Stimulated activated naive CD8-positive, alpha-beta T cell treated with anti-CD3 and anti-CD28 coated beads, Interleukin-15, Interleukin-2, amounts not matched to agents 100 ng/mL and 50 ng/mL, for 24 hours (primary cell): Measurements from ENCODE around the gene SNRNP200.

Source experiments
- H3K27ac Mint-ChIP-seq: one replicate; pipeline ENCODE4 v1.8.0; 2021; ENCODE audit warnings: mild to moderate bottlenecking, mixed read lengths
- H3K27me3 Mint-ChIP-seq: one replicate; pipeline ENCODE4 v1.8.0; 2021; ENCODE audit warnings: mixed read lengths
- H3K36me3 Mint-ChIP-seq: one replicate; pipeline ENCODE4 v1.8.0; 2021; ENCODE audit warnings: low read depth, mixed read lengths
- H3K4me1 Mint-ChIP-seq: one replicate; pipeline ENCODE4 v1.8.0; 2021; ENCODE audit warnings: low read depth, mixed read lengths
- H3K4me3 Mint-ChIP-seq: one replicate; pipeline ENCODE4 v1.8.0; 2021; ENCODE audit warnings: mild to moderate bottlenecking, mixed read lengths
- H3K9me3 Mint-ChIP-seq: one replicate; pipeline ENCODE4 v1.8.0; 2021; ENCODE audit warnings: mixed read lengths

The SNRNP200 gene

DNA sequence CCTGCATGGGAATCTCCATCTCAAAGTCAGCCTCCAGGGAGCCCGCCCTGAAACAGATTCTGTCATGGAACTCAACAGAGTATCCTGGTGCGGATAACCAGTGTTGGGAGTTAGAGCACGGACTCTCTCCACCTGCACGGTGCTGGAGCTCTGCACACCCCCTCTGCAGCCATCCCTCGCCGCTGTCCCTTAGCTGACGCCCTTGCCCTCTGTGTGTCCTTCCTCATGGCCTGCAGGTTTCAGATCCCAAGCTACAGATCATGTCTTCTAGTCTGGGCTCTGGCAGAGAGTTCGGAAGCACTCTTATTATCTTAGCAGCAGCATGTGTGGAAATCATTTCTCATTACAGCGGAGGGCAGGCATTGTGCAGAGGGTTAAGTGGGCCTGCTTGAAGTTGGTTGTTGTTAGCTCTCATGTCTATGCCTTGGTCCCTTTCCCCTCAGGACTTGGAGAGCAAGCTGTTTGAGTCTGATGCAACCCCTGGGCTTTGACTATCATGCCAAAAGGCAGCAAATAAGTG, 65.5 kb downstream of the SNRNP200 start:
- H3K4me3 Mint-ChIP-seq: no peak overlapping the region
- no peaks in the 10 kb centered on the region for H3K9me3 Mint-ChIP-seq

DNA sequence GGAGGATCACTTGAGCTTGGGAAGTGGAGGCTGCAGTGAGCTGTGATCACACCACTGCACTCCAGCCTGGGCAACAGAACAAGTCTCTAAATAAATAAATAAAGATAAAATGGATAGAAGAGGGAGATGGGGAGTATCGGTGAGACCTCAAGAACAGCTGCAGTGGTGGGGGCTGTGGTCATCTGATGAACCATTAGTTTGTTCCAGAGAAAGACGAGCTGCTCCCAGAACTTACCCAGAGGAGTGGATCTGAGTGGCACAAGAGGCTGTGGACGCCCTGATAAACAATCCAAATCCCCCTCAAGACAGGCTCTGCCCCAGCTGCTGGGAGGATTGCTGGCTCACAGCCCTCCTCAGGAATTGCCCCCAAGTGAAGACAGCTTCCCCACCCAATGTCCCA, 66.3 kb downstream of the SNRNP200 start:
- Mint-ChIP-seq H3K9me3 (no peaks in the 10 kb centered on the region), H3K4me3 (no peak overlapping the region), H3K36me3 (no peaks in the 10 kb centered on the region), H3K27me3 (no peaks in the 10 kb centered on the region), H3K4me1 (peaks cover 32% of the 10 kb centered on the region), H3K27ac (no peak overlapping the region)

More for the DNA sequence above, 65.5 kb downstream of the SNRNP200 start:
- Mint-ChIP-seq H3K4me1 (peaks cover 32% of the 10 kb centered on the region), H3K36me3 (no peaks in the 10 kb centered on the region), H3K27me3 (no peaks in the 10 kb centered on the region), H3K27ac (no peak overlapping the region)

DNA sequence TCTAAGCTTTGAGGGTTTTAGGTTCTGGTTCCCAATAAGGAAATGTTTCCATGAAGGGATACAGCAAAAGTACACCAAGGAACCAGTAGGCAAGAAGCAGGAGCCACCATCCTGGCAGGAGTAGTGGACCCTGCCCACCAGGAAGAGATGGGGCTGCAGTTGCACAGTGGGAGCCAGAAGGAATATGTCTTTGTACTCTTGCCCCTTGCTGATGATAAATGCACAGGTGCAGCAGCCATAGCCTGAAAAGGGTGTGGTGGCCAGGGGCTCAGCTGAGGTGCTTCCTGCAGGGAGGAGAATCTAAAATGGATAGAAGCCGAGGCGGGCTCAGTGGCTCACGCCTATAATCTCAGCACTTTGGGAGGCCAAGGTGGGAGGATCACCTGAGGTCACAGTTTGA, 67.1 kb downstream of the SNRNP200 start:
- no peak overlapping the region for H3K27ac Mint-ChIP-seq
- no peak overlapping the region for H3K4me3 Mint-ChIP-seq
- H3K36me3 Mint-ChIP-seq: no peaks in the 10 kb centered on the region
- H3K9me3 Mint-ChIP-seq: no peaks in the 10 kb centered on the region
- H3K4me1 Mint-ChIP-seq: peaks cover 35% of the 10 kb centered on the region
- H3K27me3 Mint-ChIP-seq: no peaks in the 10 kb centered on the region

DNA sequence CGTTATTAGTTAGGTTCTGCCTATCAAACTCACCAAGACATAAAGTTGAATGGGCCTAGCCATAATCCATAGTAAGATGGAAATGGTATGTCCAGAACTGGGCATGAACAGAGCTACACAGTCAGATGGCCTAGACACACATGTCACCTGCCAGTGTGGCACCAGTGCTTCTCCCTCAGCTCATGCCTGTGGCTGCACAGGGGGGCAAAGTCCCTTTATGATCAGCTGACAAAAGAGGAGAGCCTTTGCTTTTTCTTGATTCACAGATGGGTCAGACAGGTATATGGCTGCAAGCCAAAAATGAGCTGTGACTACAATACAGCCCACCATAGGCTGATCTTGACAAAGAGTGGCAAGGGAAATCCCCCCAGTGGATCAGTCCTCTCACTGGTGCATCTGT, 68.5 kb downstream of the SNRNP200 start:
- no peaks in the 10 kb centered on the region for H3K36me3 Mint-ChIP-seq
- H3K27me3 Mint-ChIP-seq: no peaks in the 10 kb centered on the region
- H3K4me3 Mint-ChIP-seq: no peak overlapping the region
- peaks cover 21% of the 10 kb centered on the region for H3K4me1 Mint-ChIP-seq
- no peak overlapping the region for H3K27ac Mint-ChIP-seq
- no peaks in the 10 kb centered on the region for H3K9me3 Mint-ChIP-seq

DNA sequence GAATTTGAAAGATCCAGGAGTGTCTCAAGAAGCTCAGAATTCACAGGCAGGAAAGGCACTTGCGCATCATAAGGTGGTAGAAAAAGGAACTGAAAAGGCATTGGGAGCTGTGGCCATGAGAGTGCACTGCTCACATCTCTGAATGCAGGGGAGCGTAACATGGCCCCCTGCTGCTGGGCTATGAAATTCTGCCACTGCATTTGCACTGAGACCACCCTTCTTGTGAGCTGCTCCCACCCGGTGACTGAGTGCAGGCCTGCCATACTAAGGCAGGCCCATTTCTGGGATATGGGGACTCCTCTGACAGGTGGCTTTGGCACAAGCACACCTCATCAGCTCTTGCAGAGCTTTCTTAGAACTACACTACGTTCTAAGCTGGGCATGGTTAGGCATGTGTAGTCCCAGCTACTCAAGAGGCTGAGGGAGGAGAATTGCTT, 71.4 kb downstream of the SNRNP200 start:
- no peaks in the 10 kb centered on the region for H3K36me3 Mint-ChIP-seq
- H3K27me3 Mint-ChIP-seq: no peaks in the 10 kb centered on the region
- no peak overlapping the region for H3K27ac Mint-ChIP-seq
- no peak overlapping the region for H3K4me3 Mint-ChIP-seq
- H3K4me1 Mint-ChIP-seq: peaks cover 6% of the 10 kb centered on the region
- no peaks in the 10 kb centered on the region for H3K9me3 Mint-ChIP-seq

DNA sequence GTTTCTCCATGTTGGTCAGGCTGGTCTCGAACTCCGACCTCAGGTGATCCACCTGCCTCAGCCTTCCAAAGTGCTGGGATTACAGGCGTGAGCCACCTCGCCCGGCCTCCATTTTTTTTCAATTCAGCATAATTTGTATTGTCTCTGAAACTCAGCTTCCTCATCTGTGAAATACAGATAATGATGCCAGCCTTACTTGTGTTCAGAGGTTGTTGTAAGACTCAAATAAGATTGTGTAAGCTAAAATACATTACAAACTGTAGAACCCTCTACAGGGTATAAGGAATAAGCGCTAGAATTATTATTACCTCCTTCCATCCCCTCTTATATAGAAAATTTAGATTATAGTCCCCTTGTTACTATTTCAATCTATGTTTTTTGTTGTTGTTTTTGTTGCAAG, 71.9 kb downstream of the SNRNP200 start:
- H3K27me3 Mint-ChIP-seq: no peaks in the 10 kb centered on the region
- H3K27ac Mint-ChIP-seq: no peak overlapping the region
- H3K36me3 Mint-ChIP-seq: no peaks in the 10 kb centered on the region
- H3K4me1 Mint-ChIP-seq: peaks cover 6% of the 10 kb centered on the region
- no peak overlapping the region for H3K4me3 Mint-ChIP-seq
- no peaks in the 10 kb centered on the region for H3K9me3 Mint-ChIP-seq

DNA sequence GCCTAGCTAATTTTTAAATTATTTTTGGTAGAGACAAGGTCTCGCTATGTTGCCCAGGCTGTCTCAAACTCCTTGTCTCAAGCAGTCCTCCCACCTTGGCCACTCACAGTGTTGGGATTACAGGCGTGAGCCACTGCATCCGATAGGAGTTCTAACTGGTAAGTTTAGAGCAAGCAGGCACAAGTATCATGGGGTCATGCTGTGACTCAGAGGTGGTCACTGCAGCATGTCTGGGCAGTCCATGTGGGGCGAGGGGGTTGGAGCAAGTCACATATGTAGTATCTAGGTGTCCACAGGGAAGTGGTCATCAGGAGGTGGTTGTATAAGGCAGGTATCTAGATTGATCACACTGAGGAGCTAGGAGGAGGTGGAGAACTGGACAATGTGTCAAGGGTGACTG, 74.0 kb downstream of the SNRNP200 start:
- no peak overlapping the region for H3K27ac Mint-ChIP-seq
- peaks cover 6% of the 10 kb centered on the region for H3K4me1 Mint-ChIP-seq
- H3K36me3 Mint-ChIP-seq: no peaks in the 10 kb centered on the region
- no peak overlapping the region for H3K4me3 Mint-ChIP-seq
- no peaks in the 10 kb centered on the region for H3K9me3 Mint-ChIP-seq
- H3K27me3 Mint-ChIP-seq: no peaks in the 10 kb centered on the region

DNA sequence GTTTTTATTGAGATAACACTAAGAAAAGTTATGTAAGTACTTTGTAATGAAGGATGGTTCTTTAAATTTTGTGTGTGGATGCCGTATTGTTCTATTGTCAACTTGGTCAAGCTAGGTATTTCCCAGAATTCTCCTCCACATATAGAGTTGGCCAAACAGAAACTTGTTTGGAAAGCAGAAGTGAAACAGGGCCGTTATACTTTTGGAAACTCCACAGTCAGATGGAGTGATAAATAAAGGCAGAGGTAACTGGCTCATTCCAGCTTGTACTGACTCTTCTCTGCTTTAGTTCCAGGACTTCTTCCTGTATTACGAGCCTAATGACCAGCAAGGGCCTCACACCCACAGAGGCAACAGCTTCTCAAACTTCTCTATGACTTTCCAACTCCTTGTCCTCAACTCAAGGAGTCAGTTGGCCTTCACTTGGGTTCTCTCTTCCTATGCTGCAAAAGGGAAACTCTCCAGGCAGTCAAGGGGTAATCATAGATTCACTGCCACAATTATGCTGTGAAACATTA, 80.3 kb downstream of the SNRNP200 start:
- H3K4me3 Mint-ChIP-seq: no peak overlapping the region
- no peaks in the 10 kb centered on the region for H3K36me3 Mint-ChIP-seq
- peak overlapping the region; percentile 34 for H3K27ac Mint-ChIP-seq
- no peaks in the 10 kb centered on the region for H3K9me3 Mint-ChIP-seq
- no peaks in the 10 kb centered on the region for H3K27me3 Mint-ChIP-seq
- H3K4me1 Mint-ChIP-seq: peaks cover 9% of the 10 kb centered on the region
